ENCODE data around the gene SCAMP1.
"Not testable (repeated sequence)": the region's sequence is repeated elsewhere in the genome, so short reads cannot be mapped to it uniquely, and the experiment has no call there.

The SCAMP1 gene, protein sequence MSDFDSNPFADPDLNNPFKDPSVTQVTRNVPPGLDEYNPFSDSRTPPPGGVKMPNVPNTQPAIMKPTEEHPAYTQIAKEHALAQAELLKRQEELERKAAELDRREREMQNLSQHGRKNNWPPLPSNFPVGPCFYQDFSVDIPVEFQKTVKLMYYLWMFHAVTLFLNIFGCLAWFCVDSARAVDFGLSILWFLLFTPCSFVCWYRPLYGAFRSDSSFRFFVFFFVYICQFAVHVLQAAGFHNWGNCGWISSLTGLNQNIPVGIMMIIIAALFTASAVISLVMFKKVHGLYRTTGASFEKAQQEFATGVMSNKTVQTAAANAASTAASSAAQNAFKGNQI

DNA sequence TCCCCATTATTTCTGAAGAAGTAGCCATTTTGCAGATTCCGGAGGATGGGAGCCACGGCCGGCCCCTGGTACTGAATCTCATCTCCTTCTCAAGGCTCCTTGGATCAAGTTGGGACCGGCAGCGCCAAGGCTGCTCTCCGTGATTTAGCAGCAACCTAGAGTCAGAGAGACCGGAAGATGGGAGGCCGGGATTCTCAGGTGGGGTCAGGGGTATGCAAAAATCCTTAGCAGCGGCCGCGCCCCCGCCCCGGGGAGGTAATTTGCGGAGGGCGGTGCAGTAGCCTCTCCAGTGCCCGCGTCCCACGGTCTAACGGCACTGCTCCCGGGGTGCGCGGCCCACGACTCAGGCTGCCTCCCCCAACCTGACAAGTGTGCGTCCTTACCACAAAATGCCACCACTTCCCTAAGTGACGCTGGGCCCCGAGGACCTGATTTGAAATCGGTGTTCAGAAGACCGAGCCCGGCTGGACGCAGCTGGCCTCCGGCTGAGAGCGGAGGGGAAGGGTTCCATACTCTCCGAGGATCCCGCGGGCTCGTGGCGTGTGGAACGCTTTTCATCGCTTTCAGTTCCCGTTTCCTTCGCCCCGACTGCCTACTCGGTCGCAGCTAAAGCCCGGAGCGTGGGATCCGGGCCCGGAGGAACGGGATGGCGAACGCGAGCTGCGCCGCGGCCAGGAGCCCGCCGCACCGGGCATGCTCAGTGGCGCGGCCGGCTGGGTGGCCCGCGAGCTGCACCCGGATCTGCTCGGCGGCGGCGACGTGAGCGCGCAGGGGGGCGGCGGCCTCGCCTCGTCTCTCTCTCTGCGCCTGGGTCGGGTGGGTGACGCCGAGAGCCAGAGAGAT is at the start of gene SCAMP1:
SCAMP1 (plus strand) TSS at position 787 of the 843 bp plus-strand sequence; CDS start at position 842, 55 bp downstream.
- DNase-seq, result peak; percentile 94

DNA sequence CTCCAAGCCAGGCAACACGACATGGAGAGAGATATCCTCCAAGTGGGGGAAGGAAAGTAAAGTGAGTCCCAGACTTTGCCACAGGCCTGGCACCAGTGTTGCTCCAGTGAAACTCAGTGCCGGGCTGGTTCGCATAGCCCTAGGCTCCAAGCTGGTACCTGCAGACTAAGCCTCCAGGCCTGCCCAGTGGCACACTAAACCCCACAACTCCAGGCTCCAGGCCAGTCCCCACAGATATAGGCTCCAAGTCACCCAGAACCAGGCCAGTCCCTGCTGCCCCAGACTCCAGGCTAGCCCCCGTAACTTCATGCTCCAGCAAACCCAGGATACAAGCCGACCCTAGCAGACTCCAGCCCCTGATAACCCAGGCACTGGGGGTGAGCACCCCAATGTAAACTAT is 42.9 kb upstream of the SCAMP1 start:
- DNase-seq, result no peak

DNA sequence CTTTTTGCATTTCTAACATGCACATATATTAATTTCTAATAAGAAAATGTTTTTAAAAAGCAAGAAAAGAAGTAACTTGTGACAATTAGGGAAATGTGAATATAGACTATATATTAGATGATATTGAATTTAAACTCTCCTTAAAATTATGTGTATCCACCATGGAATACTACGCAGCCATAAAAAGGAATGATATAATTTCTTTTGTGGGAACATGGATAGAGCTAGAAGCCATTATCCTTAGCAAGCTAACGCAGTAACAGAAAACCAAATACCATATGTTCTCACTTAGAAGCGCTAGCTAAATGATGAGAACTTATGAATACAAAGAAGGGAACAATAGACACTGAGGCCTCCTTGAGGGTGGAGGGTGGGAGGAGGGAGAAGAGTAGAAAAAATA is 42.1 kb upstream of the SCAMP1 start:
- DNase-seq, result no peak

DNA sequence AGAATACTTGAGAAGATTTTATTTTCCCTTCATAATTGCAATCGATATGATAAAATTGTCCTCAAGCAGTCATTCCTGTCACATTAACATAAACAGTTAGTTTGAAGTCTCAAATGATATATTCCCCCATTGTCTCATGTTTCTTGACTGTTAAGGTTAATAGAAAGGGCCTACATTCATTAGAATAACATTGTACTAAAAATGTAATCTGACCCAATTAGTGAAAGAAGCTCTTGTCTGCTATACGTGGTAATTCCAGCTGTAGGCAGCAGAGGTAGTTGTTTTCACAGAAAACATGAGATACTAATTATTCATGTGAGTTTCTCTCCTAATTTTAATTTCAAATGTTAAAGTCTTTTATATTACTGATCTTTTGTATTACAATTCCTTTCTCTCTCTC is 40.0 kb upstream of the SCAMP1 start:
- no peak for DNase-seq

DNA sequence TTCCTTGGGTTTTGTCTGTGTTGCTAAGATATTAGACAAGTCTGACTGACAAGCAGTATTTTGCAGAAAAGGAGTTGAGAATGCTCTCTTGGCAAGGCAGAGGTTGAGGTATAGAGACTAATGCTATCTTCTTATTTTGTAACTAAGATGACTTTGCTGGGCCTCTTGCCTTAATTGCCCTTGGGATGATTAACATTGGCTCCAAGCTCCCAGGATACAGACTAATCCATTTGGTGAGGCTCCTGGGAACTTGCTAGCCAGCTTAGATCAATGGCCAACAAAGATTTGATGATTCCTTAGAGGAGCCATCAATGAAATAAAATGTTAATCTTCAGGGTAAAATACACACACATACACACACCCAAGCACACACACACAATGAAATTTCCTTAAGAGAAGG is 37.2 kb upstream of the SCAMP1 start:
- no peak for DNase-seq

DNA sequence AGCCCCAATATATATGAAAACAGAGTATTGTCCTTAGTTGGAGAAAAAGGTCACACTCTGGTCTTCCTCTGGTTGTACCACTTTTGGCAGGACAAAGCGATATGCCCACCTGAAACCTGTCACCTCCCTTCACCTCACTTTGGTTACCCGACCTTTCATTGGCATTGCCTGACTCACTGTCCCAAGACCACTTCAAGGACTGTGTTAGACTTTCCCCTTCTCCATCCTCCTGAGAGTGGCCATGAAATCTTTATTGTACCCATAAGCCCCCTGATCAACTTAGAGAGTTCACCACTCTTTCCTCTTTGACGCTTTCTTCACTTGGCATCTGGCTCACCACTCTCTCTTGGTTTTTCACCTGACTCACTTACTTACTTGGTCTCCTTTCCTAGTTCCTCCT is 33.5 kb upstream of the SCAMP1 start:
- DNase-seq, result no peak

DNA sequence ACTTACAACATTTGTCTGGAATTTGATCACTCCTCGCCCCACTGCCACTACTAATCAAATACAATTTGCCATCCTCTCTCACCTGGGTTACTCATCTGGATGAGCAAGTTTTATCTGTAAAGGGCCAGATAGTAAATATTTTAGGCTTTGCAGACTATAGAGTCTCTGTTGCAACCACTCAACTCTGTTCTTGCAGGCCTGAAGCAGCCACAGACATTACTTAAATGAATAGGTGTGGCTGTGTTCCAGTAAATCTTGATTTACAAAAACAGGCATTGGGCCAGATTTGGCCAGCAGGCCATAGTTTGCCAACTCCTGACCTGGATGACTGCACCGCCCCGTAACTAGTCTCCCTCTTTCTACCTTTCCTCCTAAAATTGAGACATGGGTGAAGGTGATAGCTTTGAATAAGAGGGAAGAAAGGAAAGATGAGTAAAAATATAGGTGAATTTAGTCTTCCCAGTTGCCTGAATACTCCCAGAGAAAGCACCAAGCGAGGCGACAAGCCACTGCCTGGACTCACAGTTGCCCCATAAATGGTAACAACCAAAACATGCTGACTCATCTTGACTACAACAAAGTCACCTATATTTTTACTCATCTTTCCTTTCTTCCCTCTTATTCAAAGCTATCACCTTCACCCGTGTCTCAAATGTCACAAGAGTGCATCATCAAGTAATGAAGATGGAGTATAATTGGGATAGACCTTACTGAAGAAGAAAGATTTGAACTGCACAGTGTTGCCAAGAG is 32.5 kb upstream of the SCAMP1 start:
- no peak for DNase-seq

DNA sequence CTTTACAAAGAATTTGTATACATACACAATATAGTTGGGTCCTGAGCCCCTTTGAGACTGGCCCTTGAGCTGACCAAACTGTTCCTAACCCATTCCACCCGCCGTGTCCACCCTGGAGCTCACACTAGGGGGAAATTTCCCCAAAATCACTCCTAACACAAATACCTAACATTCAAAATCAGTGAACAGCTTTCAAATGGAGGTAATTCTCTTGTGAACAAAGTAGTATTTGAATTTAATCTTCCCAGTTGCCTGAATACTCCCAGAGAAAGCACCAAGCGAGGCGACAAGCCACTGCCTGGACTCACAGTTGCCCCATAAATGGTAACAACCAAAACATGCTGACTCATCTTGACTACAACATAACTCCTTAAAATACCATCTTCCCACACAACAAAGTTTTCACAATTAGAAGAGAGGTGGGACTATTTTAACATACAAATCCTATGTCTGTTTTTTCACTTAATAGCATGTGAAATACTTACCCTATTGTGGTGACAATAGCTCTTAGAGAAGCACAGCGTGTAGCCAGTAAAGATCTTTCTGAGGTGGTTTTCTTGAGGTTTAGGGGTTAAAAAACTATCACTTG is 31.7 kb upstream of the SCAMP1 start:
- no peak for DNase-seq

DNA sequence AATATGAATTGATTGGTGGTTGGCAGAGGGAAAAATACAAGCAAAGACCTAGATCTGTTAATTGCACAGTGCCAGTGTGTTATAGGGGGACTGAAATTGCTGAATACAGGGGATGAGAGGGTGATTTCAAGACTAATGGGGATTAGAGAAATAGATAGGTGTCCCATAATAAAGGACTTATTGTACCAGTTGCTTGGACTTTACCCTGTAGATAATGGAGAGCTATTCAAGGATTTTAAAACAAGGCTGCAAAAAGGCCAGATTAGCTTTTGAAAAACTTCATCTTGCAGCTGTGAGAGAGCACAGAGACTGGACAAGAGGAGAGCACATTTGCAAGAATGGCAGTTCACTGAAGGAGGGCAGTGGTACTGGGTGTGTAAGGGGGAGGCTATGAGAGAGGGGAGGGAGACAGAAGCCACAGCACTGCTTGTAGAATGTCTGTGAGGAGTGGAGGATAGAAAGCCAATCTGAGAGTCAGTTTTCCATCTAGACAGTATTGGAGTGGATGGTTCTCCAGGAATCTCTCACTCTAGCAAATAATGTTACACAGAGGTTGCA is 28.8 kb upstream of the SCAMP1 start:
- no peak for DNase-seq

DNA sequence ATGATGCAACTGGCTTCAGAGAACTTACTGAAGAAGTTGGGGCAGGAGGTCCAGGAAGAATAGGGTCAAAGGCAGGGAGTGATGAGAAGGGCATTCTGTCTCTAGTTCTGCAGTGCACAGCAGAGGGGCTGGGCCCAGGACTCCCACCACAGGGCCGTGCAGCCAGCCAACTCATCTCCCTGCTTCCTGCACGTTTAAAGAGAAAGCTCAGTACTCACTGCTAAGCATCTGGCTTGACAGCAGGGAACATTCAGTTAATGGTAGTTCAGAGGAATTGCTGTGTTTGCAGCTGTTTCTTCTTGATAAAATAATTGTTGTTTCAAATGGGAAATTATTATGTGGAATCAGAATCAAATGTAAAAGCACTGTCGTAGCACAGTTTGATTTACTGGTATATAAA is 25.6 kb upstream of the SCAMP1 start:
- no peak for DNase-seq

DNA sequence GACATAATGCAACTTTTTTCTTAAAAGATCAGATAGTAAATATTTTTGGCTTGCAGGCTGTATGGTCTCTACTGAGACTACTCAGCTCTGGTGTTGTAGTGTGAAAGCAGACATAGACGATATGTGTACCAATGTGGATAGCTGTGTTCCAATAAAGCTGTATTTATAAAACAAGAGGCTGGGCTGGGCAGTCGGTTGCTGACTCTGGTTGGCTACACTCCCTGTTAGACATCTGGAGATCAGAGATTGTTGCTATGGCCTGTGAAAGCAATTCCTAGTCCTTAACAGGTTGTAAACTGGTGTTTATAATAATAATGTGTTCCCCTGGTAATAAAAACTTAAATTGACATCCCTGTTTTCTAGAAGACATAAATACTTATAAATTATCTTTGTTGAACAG is 24.4 kb upstream of the SCAMP1 start:
- no peak for DNase-seq

DNA sequence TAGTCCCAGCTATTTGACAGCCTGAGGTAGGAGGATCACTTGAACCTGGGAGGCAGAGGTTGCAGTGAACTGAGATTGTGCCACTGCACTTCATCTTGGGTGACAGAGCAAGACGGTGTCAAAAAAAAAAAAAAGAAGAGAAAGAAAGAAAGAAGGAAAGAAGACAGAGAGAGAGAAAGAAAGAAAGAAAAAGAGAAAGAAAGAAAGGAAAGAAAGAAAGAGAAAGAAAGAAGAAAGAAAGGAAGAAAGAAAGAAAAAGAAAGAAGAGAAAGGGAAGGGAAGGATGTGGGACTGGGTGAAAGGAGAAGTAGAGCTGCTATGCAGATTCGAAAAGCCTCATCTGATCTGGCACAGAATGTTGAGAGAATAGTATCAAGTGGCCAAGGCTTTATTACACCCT is 23.7 kb upstream of the SCAMP1 start:
- no peak for DNase-seq

DNA sequence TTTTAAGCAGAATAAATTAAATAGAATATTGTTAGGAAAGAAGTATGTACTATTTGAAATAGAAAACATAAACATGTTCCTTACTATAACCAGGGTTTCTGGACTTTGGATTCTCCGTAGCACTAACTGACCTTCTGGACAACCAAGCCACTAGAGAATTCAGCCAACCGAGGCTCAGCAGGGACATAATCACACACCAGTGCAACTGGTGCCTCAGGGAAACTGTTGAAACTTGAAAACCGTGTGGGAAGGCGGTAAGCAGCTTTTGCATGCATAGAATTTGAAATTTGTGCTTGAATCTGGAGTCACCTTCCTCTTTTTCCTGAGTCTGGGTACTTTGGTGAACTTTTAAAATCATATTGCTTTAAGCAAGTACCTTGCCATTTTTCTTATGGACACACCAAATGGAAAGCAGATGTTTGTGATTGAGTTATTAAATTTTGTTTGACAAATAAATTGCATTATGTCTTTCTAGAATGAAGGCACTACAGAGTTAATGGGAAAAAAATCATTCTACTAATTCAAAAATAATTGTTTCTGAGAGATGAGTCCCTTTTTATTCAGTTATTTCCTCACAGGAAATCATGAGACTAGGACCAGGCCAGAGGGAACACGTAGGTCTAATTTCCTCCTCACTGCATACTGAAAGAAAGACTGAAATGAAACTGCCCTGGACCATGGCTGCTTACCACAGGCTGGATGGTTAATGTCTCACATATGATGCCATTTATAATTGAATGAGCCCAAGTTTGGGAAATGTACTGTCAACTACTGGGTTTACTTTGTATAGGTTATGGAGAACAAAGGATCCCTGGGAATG is 20.6 kb upstream of the SCAMP1 start:
- DNase-seq, result no peak

DNA sequence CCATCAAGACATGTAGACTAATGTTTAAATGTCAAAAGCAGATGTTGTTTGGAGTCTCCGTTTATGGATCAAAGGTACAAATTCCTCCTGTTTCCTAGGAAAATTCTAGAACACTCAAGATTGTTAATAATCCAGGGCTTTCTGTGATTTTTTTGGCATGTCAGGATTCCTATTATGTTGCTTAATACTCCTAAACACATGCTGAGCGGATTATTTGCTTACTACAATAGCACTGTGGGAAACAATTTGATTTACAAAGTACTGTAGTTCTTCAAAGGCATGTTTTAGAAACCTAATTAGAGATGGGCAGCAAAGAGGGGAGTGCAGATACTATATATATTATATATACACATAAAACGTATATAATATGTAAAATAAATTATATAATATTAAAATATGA is 19.0 kb upstream of the SCAMP1 start:
- DNase-seq, result no peak

DNA sequence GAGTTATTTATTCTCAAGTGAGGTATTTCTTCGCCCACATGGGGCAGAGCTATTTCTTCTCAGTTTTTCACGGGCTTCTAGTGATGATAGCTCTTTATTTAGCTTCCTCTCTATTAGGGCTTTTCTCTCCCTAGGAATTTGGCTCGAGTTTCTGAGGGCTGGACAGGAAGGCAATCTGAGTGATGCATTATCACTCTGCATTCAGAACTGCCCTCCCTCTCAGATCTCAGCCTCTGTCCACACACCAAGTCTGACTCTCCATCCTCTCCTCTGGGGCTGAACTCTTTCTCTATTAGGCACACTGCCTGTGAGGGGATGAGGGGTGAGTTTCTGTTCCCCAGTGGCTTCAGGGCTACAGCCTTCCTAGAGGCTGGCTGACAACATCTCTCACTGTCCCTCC is 14.9 kb upstream of the SCAMP1 start:
- DNase-seq, result no peak

DNA sequence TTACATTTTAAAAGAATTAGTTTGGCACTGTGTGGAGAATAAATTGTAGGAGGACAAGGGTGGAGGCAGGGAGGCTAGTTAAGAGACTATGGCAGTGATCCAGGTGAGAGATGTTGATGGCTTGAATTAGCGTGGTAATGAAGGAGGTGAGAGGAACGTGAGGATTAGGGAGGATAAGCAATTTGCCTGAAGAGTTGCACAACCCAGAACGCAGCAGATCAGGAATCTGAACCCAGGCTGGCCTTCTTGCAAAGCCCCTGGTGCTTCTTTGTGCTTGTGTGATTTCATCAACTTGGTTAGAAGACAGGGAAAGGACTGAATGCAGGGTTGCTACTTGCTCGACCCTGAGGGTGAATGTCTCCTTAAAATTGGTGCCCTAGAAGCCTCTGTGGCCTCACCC is 6.9 kb upstream of the SCAMP1 start:
- no peak for DNase-seq

DNA sequence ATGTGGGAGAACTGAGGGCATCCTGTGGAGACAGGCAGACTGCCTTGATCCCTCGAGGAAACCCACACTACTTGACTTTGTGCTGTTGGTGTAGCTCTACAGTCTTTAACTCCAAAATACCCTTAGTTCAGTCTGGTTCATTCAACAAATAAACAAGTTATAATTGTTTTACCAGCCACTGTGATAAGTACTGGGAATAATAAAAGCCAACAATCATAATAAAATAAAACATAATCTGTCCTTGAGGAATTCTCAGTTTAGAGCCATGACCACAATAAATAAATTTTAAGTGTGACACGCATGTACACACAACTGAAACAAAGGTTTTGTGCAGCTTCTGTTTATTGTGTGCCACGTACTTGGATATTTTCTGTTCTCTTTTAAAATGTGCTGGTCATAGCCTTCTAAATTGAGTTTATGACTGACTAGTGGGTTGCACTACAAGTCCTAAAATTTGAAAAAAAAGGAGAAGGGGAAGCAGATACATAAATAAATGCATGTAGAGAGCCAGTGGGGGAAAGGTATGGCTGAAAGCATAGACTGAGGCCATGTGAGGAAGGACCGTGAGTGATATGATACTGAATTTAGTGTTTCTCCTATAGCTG is 6.2 kb upstream of the SCAMP1 start:
- DNase-seq, result no peak

DNA sequence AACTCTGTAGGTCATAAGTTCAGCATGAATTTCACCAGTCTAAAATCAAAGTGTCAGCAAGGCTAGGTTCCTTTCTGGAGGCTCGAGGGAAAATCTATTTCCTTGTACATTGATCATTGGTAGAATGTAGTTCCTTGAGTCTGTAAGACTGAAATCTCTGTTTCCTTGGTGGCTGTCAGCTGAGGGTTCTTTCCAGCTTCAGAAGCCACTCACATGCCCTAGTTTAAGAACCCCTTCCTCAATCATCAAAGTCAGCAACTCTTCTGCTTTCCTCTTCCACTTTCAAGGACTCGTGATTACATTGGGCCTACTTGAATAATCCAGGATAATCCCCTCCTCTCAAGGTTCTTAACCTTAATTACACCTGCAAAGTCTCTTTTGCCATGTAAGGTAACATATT is 4.9 kb upstream of the SCAMP1 start:
- no peak for DNase-seq

DNA sequence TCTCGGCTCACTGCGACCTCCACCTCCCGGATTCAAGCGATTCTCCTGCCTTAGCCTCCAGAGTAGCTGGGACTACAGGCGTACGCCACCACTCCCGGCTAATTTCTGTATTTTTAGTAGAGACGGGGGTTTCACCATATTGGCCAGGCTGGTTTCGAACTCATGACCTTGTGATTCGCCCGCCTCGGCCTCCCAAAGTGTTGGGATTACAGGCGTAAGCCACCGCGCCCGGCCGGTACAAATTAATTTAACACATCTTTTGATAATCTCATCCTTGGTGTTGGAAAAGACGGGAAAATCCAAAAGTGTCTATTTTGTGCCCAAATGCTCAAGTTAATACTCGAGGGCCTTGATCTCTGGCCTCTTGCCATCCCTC is 974 bp upstream of the SCAMP1 start:
- DNase-seq, result not testable (repeated sequence)

DNA sequence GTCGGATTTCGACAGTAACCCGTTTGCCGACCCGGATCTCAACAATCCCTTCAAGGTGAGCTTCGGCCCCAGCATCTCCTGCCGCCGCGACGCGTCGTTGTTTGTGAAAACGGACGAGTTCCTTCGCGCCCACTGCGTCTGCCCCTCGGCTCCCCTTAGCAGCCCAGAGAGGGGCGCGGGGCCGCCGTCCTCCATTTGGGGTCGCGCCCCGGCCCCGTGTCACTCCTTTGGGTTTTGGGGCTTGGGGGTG is 182 bp downstream of the SCAMP1 start:
- no peak for DNase-seq

DNA sequence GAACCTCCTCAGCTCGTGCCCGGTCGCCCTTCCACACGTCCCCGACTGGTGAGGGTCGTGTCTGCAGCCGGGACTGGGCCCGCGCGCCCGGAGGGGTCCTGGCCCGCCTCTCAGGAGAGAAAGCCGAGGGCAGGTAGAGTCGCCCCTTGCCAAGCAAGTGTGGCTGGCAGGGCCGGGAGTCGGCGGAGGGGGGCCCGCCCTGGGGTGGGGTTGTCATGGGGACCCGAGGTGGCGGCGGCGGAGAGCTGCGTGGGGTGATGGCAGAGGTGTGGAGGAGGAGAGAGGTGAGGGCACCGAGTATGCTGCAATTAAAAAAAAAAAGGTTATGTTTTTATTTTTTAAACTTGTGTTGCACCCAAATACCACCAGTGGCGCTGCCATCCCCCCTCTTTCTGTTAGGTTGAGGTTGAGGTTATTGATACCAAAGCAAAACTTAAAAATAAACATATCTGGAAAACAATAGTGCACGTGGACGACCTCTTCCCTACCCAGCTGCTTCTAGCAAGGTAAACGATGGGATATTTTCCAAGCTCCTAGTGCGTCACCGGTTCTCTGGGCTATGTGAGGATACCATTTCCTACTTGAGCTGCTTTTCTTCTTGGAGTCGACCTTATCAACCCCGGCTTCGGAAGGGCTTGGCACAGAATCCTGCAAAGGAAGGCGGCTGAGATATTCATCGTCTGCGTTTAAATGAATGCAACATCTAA is 660 bp downstream of the SCAMP1 start:
- peak; percentile 54 for DNase-seq

Measured in stimulated activated CD4-positive, alpha-beta T cell treated with anti-CD3 and anti-CD28 coated beads, Interleukin-12 subunit alpha, Interleukin-12 subunit beta, amount 100 ng/mL, for 4 hours (primary cell).